ENCODE results near the gene LAMB4.

The LAMB4 gene

DNA sequence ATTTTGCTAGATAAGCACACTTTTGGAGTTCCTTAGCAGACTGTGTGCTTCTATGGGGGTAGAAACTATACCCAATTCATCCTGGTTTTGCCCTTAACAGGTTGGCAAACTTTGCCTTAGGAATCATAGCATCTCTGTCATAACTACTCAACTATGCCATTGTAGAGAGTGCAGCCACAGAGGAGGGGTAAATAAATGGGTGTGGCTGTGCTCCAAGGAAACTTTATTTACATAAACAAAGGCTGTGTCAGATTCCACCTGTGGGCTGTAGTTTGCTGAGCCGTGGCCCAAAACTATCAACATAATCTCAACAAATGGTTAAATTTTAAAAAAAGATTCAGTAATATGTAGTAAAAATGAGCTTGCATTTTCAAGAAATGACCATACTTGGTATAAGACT, 75.6 kb downstream of the LAMB4 start:
- Histone ChIP-seq H3K9me3 (ENCODE audit: control insufficient read depth, low read length) (no peaks in the 10 kb centered on the region), H3K27me3 (ENCODE audit: control insufficient read depth, insufficient read depth, low read length, poor library complexity, severe bottlenecking) (no peaks in the 10 kb centered on the region), H3K36me3 (ENCODE audit: control insufficient read depth, insufficient read depth, low read length) (no peaks in the 10 kb centered on the region), H3K4me3 (ENCODE audit: insufficient read depth, low read depth, low read length) (no peak overlapping the region), H3K4me1 (ENCODE audit: control insufficient read depth, insufficient read depth, low read length) (no peaks in the 10 kb centered on the region), H3K27ac (ENCODE audit: insufficient read depth, low read depth, low read length, poor library complexity, severe bottlenecking) (no peak overlapping the region)
- no CpG with 5 or more reads among the region's 1 CpG for WGBS, 2 experiments

DNA sequence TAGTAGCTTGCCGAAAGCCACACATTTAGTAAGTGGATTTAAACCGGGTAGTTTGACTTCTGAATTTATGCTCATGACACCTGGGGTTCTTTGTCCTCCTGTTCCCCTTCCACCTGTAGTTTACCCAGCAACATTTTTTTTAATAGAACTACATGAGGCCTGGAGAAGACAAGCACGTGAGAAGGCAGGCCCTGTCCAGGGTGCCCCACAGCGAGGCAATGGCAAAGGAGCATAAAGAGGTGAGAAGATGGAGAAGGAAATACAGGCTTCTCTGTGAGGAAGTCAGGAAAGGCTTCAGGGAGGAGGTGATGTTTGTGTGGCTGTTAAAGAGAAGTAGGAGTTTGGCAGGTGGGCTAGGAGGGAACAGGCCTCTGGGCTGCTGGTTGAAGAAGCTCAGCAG, 76.9 kb downstream of the LAMB4 start:
- Histone ChIP-seq H3K9me3 (ENCODE audit: control insufficient read depth, low read length) (no peaks in the 10 kb centered on the region), H3K4me3 (ENCODE audit: insufficient read depth, low read depth, low read length) (no peak overlapping the region), H3K27me3 (ENCODE audit: control insufficient read depth, insufficient read depth, low read length, poor library complexity, severe bottlenecking) (no peaks in the 10 kb centered on the region), H3K36me3 (ENCODE audit: control insufficient read depth, insufficient read depth, low read length) (no peaks in the 10 kb centered on the region), H3K27ac (ENCODE audit: insufficient read depth, low read depth, low read length, poor library complexity, severe bottlenecking) (no peak overlapping the region), H3K4me1 (ENCODE audit: control insufficient read depth, insufficient read depth, low read length) (no peaks in the 10 kb centered on the region)
- 89 to 96% methylated on average over 4 of the region's 4 CpGs for WGBS, 2 experiments

DNA sequence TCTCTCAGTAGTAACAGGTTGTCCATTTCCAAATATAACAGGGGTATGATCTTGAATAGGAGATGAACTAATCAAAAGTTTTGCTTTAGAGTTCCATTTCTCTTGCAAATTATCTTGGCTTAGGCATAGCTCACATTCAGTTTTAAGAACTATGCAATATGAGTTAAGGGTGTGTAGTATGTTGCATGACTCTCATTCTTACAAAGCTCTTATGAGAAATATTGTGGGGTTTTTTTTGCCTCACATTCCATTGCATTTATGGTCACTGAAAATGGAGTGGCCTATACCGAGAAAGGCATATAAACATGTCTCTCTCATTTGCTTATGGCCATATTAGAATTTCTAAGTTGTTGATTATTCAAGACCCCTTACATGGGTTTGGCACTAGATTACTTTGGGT, 78.7 kb downstream of the LAMB4 start:
- Histone ChIP-seq H3K4me1 (ENCODE audit: control insufficient read depth, insufficient read depth, low read length) (no peaks in the 10 kb centered on the region), H3K27ac (ENCODE audit: insufficient read depth, low read depth, low read length, poor library complexity, severe bottlenecking) (no peak overlapping the region), H3K9me3 (ENCODE audit: control insufficient read depth, low read length) (no peaks in the 10 kb centered on the region), H3K4me3 (ENCODE audit: insufficient read depth, low read depth, low read length) (no peak overlapping the region), H3K27me3 (ENCODE audit: control insufficient read depth, insufficient read depth, low read length, poor library complexity, severe bottlenecking) (no peaks in the 10 kb centered on the region), H3K36me3 (ENCODE audit: control insufficient read depth, insufficient read depth, low read length) (no peaks in the 10 kb centered on the region)
- 93 to 100% methylated on average over 1 of the region's 1 CpG for WGBS, 2 experiments

DNA sequence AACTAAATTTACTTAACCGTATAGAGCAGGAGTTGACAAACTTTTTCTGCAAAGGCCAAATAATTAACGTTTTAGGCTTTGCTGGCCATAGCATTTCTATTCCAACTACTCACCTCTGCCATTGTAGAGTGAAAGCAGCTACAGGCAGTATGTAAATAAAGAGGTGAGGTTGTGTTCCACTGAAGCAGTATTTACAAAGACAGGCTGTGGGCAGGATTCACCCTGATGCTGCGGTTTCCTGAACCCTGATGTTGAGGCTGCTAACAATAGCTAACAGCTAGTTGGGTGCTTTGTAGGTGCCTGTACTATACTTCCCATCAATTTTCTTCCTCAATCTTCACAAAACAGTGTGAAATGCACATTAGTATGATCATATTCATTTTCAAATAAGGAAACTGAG, 80.2 kb downstream of the LAMB4 start:
- no peak overlapping the region for H3K4me3 ChIP-seq (ENCODE audit: insufficient read depth, low read depth, low read length)
- WGBS, 2 experiments: 75% methylated on average over 3 of the region's 3 CpGs
- no peaks in the 10 kb centered on the region for H3K4me1 ChIP-seq (ENCODE audit: control insufficient read depth, insufficient read depth, low read length)
- H3K36me3 ChIP-seq (ENCODE audit: control insufficient read depth, insufficient read depth, low read length): no peaks in the 10 kb centered on the region
- no peaks in the 10 kb centered on the region for H3K27me3 ChIP-seq (ENCODE audit: control insufficient read depth, insufficient read depth, low read length, poor library complexity, severe bottlenecking)
- H3K9me3 ChIP-seq (ENCODE audit: control insufficient read depth, low read length): no peaks in the 10 kb centered on the region
- no peak overlapping the region for H3K27ac ChIP-seq (ENCODE audit: insufficient read depth, low read depth, low read length, poor library complexity, severe bottlenecking)

DNA sequence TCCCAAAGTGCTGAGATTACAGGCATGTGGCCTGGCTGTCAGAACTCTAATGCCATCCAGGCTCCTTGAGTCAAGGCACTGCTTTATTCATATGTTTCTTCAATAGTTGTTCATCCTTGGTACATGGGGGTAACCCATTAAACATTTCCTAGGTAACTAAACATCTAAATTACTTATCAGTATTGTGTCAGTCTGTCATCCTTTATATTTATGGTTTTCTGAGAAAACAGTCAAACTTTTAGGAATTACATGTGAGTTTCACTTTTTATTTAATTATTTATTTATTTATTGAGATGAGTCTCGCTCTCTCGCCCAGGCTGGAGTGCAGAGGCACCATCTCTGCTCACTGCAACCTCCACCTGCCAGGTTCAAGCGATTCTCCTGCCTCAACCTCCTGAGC, 81.7 kb downstream of the LAMB4 start:
- Histone ChIP-seq H3K27me3 (ENCODE audit: control insufficient read depth, insufficient read depth, low read length, poor library complexity, severe bottlenecking) (no peaks in the 10 kb centered on the region), H3K9me3 (ENCODE audit: control insufficient read depth, low read length) (no peaks in the 10 kb centered on the region), H3K27ac (ENCODE audit: insufficient read depth, low read depth, low read length, poor library complexity, severe bottlenecking) (no peak overlapping the region), H3K4me3 (ENCODE audit: insufficient read depth, low read depth, low read length) (no peak overlapping the region), H3K36me3 (ENCODE audit: control insufficient read depth, insufficient read depth, low read length) (no peaks in the 10 kb centered on the region), H3K4me1 (ENCODE audit: control insufficient read depth, insufficient read depth, low read length) (no peaks in the 10 kb centered on the region)
- WGBS, 2 experiments: 97 to 98% methylated on average over 3 of the region's 3 CpGs

DNA sequence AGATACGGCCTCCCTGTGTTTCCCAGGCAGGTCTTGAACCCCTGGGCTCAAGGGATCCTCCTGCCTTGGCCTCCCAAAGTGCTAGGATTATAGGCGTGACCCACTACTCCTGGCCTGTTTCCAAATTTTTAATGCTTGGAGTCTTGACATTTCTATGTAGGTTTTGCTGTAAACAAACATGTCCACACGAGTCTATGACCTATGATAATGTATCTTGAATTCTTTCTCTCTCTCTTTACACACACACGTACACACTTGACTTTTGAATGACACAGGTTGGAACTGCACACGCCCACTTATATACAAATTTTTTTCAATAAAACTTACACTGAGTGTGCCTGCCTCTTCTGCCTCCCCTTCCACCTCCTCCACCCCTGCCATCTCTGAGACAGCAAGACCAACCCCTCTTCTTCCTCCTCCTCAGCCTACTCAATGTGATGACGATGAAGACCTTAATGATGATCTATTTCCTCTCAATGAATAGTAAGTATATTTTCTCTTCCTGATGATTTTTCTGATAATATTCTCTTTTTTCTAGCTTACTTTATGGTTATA, 83.1 kb downstream of the LAMB4 start:
- no peaks in the 10 kb centered on the region for H3K36me3 ChIP-seq (ENCODE audit: control insufficient read depth, insufficient read depth, low read length)
- H3K27me3 ChIP-seq (ENCODE audit: control insufficient read depth, insufficient read depth, low read length, poor library complexity, severe bottlenecking): no peaks in the 10 kb centered on the region
- H3K4me3 ChIP-seq (ENCODE audit: insufficient read depth, low read depth, low read length): no peak overlapping the region
- 83 to 94% methylated on average over 4 to 6 of the region's 6 CpGs for WGBS, 2 experiments
- H3K27ac ChIP-seq (ENCODE audit: insufficient read depth, low read depth, low read length, poor library complexity, severe bottlenecking): no peak overlapping the region
- H3K4me1 ChIP-seq (ENCODE audit: control insufficient read depth, insufficient read depth, low read length): no peaks in the 10 kb centered on the region
- no peaks in the 10 kb centered on the region for H3K9me3 ChIP-seq (ENCODE audit: control insufficient read depth, low read length)

DNA sequence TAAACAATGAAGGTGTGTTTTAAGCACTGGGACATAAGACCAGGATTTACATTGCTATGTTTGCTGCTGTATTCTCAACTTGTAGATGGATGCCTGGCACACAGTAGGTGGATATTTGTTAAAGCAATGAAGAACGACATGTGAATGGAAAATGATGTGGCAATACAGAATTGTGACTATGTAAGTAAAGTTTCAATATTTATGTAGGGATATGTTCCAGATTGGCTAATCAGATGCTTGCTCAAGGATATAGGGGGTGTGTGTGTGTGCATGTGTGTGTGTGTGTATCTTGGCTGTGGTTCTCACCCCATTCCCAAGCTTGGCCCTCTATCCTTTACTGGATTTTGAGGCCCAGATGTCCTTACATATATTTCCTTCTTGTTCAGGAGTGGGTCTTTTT, 84.5 kb downstream of the LAMB4 start:
- H3K27me3 ChIP-seq (ENCODE audit: control insufficient read depth, insufficient read depth, low read length, poor library complexity, severe bottlenecking): no peaks in the 10 kb centered on the region
- no peak overlapping the region for H3K4me3 ChIP-seq (ENCODE audit: insufficient read depth, low read depth, low read length)
- no peaks in the 10 kb centered on the region for H3K36me3 ChIP-seq (ENCODE audit: control insufficient read depth, insufficient read depth, low read length)
- H3K4me1 ChIP-seq (ENCODE audit: control insufficient read depth, insufficient read depth, low read length): no peaks in the 10 kb centered on the region
- no peak overlapping the region for H3K27ac ChIP-seq (ENCODE audit: insufficient read depth, low read depth, low read length, poor library complexity, severe bottlenecking)
- WGBS, 2 experiments: 88 to 91% methylated on average over 1 of the region's 1 CpG
- no peaks in the 10 kb centered on the region for H3K9me3 ChIP-seq (ENCODE audit: control insufficient read depth, low read length)

DNA sequence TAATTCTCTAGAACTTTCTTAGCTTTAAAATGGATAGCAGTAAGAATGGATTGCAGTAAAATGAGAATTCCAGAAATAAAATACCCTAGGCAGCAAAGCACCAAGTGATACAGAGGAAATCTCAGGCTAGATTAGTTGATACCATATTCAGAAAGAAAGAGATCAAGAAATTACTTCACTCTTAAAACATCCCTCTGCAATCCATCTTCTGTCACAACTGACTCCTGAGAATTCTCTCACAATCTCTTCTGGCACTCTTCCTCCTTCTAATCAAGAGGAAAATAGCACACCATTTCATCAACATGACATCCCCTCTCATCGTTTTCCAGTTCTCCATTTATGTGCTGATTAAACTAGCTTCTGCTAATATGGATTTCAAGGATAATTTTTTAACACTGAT, 85.0 kb downstream of the LAMB4 start:
- 88 to 100% methylated on average over 1 of the region's 1 CpG for WGBS, 2 experiments
- no peak overlapping the region for H3K4me3 ChIP-seq (ENCODE audit: insufficient read depth, low read depth, low read length)
- H3K27me3 ChIP-seq (ENCODE audit: control insufficient read depth, insufficient read depth, low read length, poor library complexity, severe bottlenecking): no peaks in the 10 kb centered on the region
- H3K4me1 ChIP-seq (ENCODE audit: control insufficient read depth, insufficient read depth, low read length): no peaks in the 10 kb centered on the region
- H3K9me3 ChIP-seq (ENCODE audit: control insufficient read depth, low read length): no peaks in the 10 kb centered on the region
- H3K27ac ChIP-seq (ENCODE audit: insufficient read depth, low read depth, low read length, poor library complexity, severe bottlenecking): no peak overlapping the region
- no peaks in the 10 kb centered on the region for H3K36me3 ChIP-seq (ENCODE audit: control insufficient read depth, insufficient read depth, low read length)

DNA sequence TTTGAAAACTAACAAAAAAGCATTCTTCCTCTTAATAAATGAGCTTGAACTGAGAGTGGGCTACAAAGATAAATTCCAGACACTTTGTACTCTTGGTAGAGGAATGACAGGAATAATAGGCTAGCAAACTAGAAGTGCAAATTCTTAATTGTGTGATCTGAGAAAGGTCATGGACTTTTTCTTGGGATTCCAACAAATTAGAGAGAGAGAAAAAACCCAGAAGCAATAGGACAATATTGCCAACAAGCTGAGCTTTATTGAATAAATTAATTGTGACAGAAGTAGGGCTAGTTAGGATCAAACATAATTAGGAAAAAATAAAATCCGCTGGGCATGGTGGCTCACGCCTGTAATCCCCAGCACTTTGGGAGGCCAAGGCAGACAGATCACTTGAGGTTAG, 85.8 kb downstream of the LAMB4 start:
- H3K4me1 ChIP-seq (ENCODE audit: control insufficient read depth, insufficient read depth, low read length): no peaks in the 10 kb centered on the region
- no peaks in the 10 kb centered on the region for H3K27me3 ChIP-seq (ENCODE audit: control insufficient read depth, insufficient read depth, low read length, poor library complexity, severe bottlenecking)
- WGBS, 2 experiments: 95 to 97% methylated on average over 2 of the region's 2 CpGs
- H3K4me3 ChIP-seq (ENCODE audit: insufficient read depth, low read depth, low read length): no peak overlapping the region
- no peak overlapping the region for H3K27ac ChIP-seq (ENCODE audit: insufficient read depth, low read depth, low read length, poor library complexity, severe bottlenecking)
- H3K36me3 ChIP-seq (ENCODE audit: control insufficient read depth, insufficient read depth, low read length): no peaks in the 10 kb centered on the region
- no peaks in the 10 kb centered on the region for H3K9me3 ChIP-seq (ENCODE audit: control insufficient read depth, low read length)

DNA sequence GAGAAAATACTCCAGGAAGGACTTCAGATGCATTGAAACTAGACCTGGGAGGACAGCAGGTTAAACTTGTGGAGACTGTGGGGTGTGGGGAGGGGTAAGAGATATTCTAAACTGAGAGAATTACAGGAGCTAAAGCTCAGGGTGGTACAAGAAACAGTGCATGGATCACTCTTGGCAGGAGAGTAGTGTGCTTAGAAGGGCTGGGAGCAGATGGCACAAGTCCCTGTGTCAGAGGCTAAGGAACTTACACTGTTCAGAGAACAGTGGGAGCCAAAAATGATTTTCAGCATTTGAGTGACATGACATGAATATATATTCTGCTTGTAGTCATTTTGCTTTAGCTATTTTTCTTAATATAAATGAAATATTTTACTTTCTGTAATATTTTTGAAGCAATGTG, 91.2 kb downstream of the LAMB4 start:
- Histone ChIP-seq H3K4me1 (ENCODE audit: control insufficient read depth, insufficient read depth, low read length) (no peaks in the 10 kb centered on the region), H3K27ac (ENCODE audit: insufficient read depth, low read depth, low read length, poor library complexity, severe bottlenecking) (no peak overlapping the region), H3K9me3 (ENCODE audit: control insufficient read depth, low read length) (no peaks in the 10 kb centered on the region), H3K4me3 (ENCODE audit: insufficient read depth, low read depth, low read length) (no peak overlapping the region), H3K27me3 (ENCODE audit: control insufficient read depth, insufficient read depth, low read length, poor library complexity, severe bottlenecking) (no peaks in the 10 kb centered on the region), H3K36me3 (ENCODE audit: control insufficient read depth, insufficient read depth, low read length) (no peaks in the 10 kb centered on the region)

DNA sequence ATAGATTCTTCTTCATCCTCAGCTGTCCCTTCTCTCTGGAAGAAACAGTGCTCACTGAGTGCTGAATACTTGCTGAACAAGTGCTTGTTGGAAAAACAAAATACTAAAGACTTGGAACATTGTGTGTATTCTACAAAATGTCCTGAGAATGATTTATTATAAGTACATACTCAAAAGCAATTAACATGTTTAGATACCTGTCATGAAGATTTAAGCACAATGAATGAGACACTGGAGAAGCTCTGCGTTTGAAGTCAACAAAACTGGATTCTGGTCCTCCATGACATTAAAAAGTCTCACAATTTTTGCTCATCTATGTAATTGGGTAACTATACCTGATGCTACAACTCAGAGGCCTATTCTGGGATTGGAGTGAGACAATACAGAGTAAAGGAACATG, 92.4 kb downstream of the LAMB4 start:
- H3K4me1 ChIP-seq (ENCODE audit: control insufficient read depth, insufficient read depth, low read length): no peaks in the 10 kb centered on the region
- 89 to 100% methylated on average over 1 of the region's 1 CpG for WGBS, 2 experiments
- no peaks in the 10 kb centered on the region for H3K27me3 ChIP-seq (ENCODE audit: control insufficient read depth, insufficient read depth, low read length, poor library complexity, severe bottlenecking)
- no peak overlapping the region for H3K27ac ChIP-seq (ENCODE audit: insufficient read depth, low read depth, low read length, poor library complexity, severe bottlenecking)
- no peak overlapping the region for H3K4me3 ChIP-seq (ENCODE audit: insufficient read depth, low read depth, low read length)
- H3K36me3 ChIP-seq (ENCODE audit: control insufficient read depth, insufficient read depth, low read length): no peaks in the 10 kb centered on the region
- no peaks in the 10 kb centered on the region for H3K9me3 ChIP-seq (ENCODE audit: control insufficient read depth, low read length)

Measured in ectodermal cell (in vitro differentiated cells).